ENCODE measurements around the gene EPB41L5.
A peak's percentile ranks its signal among the peaks of the same experiment; 100 is the strongest.

The EPB41L5 gene

DNA sequence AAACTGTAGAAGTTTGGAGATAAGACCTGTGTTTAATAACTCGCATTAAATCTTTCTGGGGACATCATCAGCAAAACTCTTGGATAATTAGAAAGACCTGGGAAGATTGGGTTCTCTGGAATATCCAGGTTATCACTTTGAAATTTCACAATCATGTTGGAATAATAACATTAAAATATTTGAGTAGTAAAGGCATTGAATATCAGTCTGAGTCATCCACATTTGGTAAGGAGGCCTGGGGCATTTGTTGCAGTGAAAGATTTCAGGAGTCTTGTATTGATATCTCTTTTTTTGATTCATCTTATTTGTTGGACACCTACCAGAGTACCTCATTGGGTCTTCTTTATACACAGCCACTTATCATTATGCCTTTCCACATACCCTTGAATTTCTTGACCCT is 95.9 kb downstream of the EPB41L5 start:
- TF ChIP-seq, protein P1, sequence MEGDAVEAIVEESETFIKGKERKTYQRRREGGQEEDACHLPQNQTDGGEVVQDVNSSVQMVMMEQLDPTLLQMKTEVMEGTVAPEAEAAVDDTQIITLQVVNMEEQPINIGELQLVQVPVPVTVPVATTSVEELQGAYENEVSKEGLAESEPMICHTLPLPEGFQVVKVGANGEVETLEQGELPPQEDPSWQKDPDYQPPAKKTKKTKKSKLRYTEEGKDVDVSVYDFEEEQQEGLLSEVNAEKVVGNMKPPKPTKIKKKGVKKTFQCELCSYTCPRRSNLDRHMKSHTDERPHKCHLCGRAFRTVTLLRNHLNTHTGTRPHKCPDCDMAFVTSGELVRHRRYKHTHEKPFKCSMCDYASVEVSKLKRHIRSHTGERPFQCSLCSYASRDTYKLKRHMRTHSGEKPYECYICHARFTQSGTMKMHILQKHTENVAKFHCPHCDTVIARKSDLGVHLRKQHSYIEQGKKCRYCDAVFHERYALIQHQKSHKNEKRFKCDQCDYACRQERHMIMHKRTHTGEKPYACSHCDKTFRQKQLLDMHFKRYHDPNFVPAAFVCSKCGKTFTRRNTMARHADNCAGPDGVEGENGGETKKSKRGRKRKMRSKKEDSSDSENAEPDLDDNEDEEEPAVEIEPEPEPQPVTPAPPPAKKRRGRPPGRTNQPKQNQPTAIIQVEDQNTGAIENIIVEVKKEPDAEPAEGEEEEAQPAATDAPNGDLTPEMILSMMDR (conservative IDR thresholded peaks at IDR 0.05; ENCODE audit: low read depth, low read length): no peak
- H3K27ac ChIP-seq: no peak overlapping the region
- H3K4me3 ChIP-seq (IDR thresholded peaks at IDR 0.05; ENCODE audit: insufficient read depth, low read depth, low read length): no peak overlapping the region
- no peaks in the 10 kb centered on the region for H4K20me1 ChIP-seq (ENCODE audit: insufficient read depth)
- no peaks in the 10 kb centered on the region for H3K27me3 ChIP-seq (ENCODE audit: insufficient read depth, low read depth)
- H3K9ac ChIP-seq: no peak overlapping the region
- H3K4me1 ChIP-seq (ENCODE audit: low read depth, poor library complexity, severe bottlenecking): peaks cover 9% of the 10 kb centered on the region
- no peak overlapping the region for H2AFZ ChIP-seq (ENCODE audit: low read depth)
- H3K36me3 ChIP-seq (ENCODE audit: insufficient read depth): no peaks in the 10 kb centered on the region
- no peak overlapping the region for H3K4me2 ChIP-seq
- no peaks in the 10 kb centered on the region for H3K79me2 ChIP-seq (ENCODE audit: insufficient read depth, low read depth)

DNA sequence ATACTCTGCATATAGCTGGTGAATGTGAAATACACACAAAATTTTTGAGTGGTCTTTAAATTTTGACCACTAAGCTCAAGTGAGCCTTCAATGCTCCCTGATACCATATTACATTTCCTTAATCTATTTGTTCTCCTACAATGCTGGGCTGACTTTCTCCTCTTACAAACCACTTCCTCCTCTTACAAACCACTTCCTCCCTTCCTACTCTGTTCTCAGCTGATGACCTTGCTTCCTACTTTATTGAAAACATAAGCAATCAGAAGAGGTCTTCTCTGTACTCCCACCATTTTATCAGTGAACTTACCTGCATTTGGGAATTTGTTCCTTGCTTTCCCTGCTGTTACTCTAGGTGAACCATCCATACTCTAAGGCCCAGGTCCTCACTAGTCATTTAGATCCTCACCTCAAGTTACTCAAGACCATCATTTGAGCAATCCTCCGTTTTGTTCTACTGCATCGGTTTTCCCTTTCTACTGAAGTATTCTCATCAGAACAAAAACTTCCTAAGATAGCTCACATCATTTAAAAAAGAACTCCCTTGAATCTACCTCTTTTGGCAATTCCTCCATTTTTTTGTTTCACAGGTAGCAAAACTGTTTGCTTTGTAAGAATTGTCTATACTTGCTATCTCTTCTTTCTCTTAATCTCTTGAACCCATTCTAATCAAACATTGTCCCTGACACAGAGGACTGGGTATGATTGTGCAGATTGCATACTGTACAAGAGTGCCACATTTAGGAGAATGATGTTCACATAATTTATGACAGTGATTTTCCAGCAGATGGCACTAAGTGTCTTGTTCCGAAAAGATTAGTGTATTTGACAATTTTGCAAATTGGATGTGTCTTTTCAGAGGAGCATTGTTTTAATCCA is 96.5 kb downstream of the EPB41L5 start:
- Histone ChIP-seq H3K79me2 (ENCODE audit: insufficient read depth, low read depth) (no peaks in the 10 kb centered on the region), H4K20me1 (ENCODE audit: insufficient read depth) (no peaks in the 10 kb centered on the region), H3K4me3 (IDR thresholded peaks at IDR 0.05; ENCODE audit: insufficient read depth, low read depth, low read length) (no peak overlapping the region), H3K27me3 (ENCODE audit: insufficient read depth, low read depth) (no peaks in the 10 kb centered on the region), H3K9ac (no peak overlapping the region), H2AFZ (ENCODE audit: low read depth) (no peak overlapping the region), H3K4me2 (0 out of 2 replicates have a peak overlapping the region, but pooled peaks have one; percentile 9), H3K4me1 (ENCODE audit: low read depth, poor library complexity, severe bottlenecking) (peaks cover 9% of the 10 kb centered on the region), H3K36me3 (ENCODE audit: insufficient read depth) (no peaks in the 10 kb centered on the region), H3K27ac (no peak overlapping the region)
- TF ChIP-seq, protein P1 (conservative IDR thresholded peaks at IDR 0.05; ENCODE audit: low read depth, low read length): peak; percentile 62

DNA sequence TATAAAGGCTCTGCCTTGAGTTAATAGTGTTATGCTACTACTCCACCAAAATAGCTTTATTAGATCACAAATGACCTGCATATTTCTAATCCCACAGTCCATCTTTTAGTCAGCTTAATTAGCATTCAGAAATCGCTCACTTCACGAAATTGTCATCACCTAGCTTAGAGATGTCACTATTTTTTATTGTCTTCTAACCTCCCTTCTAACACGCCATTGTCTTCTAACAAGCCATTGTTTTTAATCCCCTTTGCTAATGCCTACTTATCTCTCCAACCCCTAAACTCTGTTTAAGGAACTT is 97.1 kb downstream of the EPB41L5 start:
- H3K9ac ChIP-seq: no peak overlapping the region
- no peak overlapping the region for H3K27ac ChIP-seq
- TF ChIP-seq, protein P1 (conservative IDR thresholded peaks at IDR 0.05; ENCODE audit: low read depth, low read length): 0 out of 2 replicates have a peak, but pooled peaks have one; percentile 28

DNA sequence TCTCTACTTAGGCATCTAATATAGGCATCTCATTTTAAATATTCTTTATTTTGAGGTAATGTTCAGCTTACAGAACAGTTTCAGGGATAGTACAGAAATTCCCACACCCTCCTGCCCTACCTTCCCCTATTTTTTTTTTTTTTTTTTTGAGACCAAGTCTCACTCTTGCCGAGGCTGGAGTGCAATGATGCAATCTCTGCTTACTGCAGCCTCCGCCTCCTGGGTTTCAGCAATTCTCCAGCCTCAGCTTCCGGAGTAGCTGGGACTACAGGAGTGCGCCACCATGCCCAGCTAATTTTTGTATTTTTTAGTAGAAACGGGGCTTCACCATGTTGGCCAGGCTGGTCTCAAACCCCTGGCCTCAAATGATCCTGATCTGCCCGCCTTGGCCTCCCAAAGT is 97.6 kb downstream of the EPB41L5 start:
- no peaks in the 10 kb centered on the region for H3K36me3 ChIP-seq (ENCODE audit: insufficient read depth)
- no peak overlapping the region for H3K4me3 ChIP-seq (IDR thresholded peaks at IDR 0.05; ENCODE audit: insufficient read depth, low read depth, low read length)
- H2AFZ ChIP-seq (ENCODE audit: low read depth): no peak overlapping the region
- H4K20me1 ChIP-seq (ENCODE audit: insufficient read depth): no peaks in the 10 kb centered on the region
- H3K27ac ChIP-seq: no peak overlapping the region
- no peak overlapping the region for H3K9ac ChIP-seq
- H3K4me1 ChIP-seq (ENCODE audit: low read depth, poor library complexity, severe bottlenecking): peaks cover 9% of the 10 kb centered on the region
- H3K27me3 ChIP-seq (ENCODE audit: insufficient read depth, low read depth): no peaks in the 10 kb centered on the region
- TF ChIP-seq, protein P1 (conservative IDR thresholded peaks at IDR 0.05; ENCODE audit: low read depth, low read length): no peak
- H3K79me2 ChIP-seq (ENCODE audit: insufficient read depth, low read depth): no peaks in the 10 kb centered on the region
- no peak overlapping the region for H3K4me2 ChIP-seq

More for the DNA sequence above, 97.1 kb downstream of the EPB41L5 start:
- H3K4me1 ChIP-seq (ENCODE audit: low read depth, poor library complexity, severe bottlenecking): peaks cover 9% of the 10 kb centered on the region
- no peak overlapping the region for H3K4me2 ChIP-seq
- no peaks in the 10 kb centered on the region for H3K36me3 ChIP-seq (ENCODE audit: insufficient read depth)
- no peaks in the 10 kb centered on the region for H3K27me3 ChIP-seq (ENCODE audit: insufficient read depth, low read depth)
- H3K79me2 ChIP-seq (ENCODE audit: insufficient read depth, low read depth): no peaks in the 10 kb centered on the region
- H2AFZ ChIP-seq (ENCODE audit: low read depth): no peak overlapping the region
- no peak overlapping the region for H3K4me3 ChIP-seq (IDR thresholded peaks at IDR 0.05; ENCODE audit: insufficient read depth, low read depth, low read length)
- no peaks in the 10 kb centered on the region for H4K20me1 ChIP-seq (ENCODE audit: insufficient read depth)
